Large intestine (tissue), 3 donors: ENCODE results near the gene MTFMT. TPM values are rescaled to one million over a fixed set of nuclear protein-coding genes. Genes with fewer than 3 reads are reported as not detected.
A peak's percentile ranks its signal among the peaks of the same experiment; 100 is the strongest.

Source experiments
- DNase-seq, 2 donors: peaks; one replicate each; pipeline versions ENCODE4 v3.0.0 to v3.0.0-alpha.2; 2013
- H3K27ac ChIP-seq: one replicate; pipeline ENCODE4 v1.5.1; 2013; ENCODE audit warnings: low read length
- H3K27me3 ChIP-seq: 2 replicates; pipeline ENCODE4 v1.6.1; 2013; ENCODE audit warnings: low read length; ENCODE audit not compliant: control insufficient read depth, insufficient read depth
- H3K36me3 ChIP-seq: 2 replicates; pipeline ENCODE4 v1.6.1; 2013; ENCODE audit warnings: low read length; ENCODE audit not compliant: control insufficient read depth, insufficient read depth
- H3K4me1 ChIP-seq: one replicate; pipeline ENCODE4 v1.6.1; 2013; ENCODE audit warnings: low read length; ENCODE audit not compliant: control insufficient read depth, insufficient read depth
- H3K4me3 ChIP-seq: one replicate; pipeline ENCODE4 v1.5.1; 2013; ENCODE audit warnings: low read length
- H3K9me3 ChIP-seq: one replicate; pipeline ENCODE4 v1.6.1; 2013; ENCODE audit warnings: mild to moderate bottlenecking, low read depth, low read length, moderate library complexity; ENCODE audit not compliant: control insufficient read depth
- WGBS: methylation state at CpG from one replicate; pipeline ENCODE4 v1.1.5; 2013; ENCODE audit warnings: low lambda C conversion rate; ENCODE audit not compliant: insufficient coverage; 5-methylcytosine and 5-hydroxymethylcytosine counted together
- polyA plus RNA-seq: library from polyadenylated mRNA; unstranded; fragments of 120-200 nt; gene quantifications from one replicate; pipeline ENCODE4 v1.2.1, GENCODE V29; 2013

The MTFMT gene
- polyA plus RNA-seq, 1 donor: 14.4 TPM

DNA sequence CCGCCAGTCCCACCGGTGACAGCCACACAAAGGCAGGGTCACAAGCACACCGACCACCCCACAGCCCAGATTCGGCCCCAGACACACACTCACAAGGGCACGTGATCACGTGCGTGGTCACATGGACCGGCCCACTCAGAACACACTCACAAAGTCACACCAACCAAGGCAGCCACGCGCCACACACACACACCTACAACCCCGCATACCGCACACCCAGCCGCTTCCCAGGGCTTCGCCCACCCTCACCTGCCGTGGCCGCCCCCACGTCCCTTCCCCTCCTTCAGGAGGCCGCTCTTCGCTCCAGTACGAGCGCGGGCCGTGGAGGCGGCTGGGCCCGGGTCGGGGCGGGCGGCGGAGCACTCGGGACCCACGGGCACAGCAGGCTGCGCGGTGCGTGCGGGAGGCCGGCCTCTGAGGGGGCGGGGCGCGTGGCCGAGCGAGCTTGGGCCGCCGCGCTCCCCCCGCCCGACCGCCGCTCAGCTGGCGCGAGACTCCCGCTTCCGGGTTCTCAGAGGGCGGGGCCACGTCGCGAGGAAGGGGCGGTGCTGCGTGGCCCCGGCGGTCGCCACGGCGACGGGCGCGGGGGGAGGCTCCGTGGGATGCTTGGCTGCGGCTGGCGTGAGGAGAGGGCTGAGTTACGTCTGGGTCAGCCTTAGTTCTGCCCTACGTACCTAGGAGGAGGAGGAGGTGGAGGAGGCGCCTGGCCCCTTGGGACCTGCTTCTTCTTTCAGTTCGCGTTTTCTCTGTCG is 39.8 kb downstream of the MTFMT start, which contains the start of gene SPG21:
TSS of gene SPG21 (minus strand) at position 499 of the 752 bp plus-strand sequence. CDS start 6,345 bp downstream, outside the sequence.
- peak within 1 kb of the TSS; percentile 94 for H3K27ac ChIP-seq
- H3K9me3 ChIP-seq: no peaks in the 10 kb centered on the region
- H3K4me1 ChIP-seq: peaks cover 25% of the 10 kb centered on the region
- H3K36me3 ChIP-seq: peaks cover 3% of the 10 kb centered on the region
- peak within 1 kb of the TSS; percentile 99 for H3K4me3 ChIP-seq
- DNase-seq: peak; percentile 95 to 96
- H3K27me3 ChIP-seq: no peaks in the 10 kb centered on the region
- no CpG with 5 or more reads among the region's 75 CpGs for WGBS

DNA sequence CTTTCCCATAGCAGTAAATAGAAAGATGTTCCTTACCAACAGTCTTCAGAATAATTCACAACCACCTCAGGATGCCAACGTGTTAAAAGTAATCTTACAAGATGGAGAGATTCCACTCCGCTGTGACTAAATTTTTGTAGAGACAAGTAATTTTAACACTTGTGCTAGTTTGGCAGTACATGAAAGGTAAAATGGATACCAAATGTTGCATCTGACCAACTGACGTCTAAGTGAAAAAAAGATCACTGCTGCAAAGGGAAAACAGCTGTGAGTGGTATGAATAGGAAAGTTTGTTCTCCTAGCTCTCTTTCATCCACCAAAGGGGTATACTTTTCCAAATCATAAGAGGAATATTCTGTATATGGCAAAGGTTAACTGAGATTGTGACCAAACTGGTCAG is 42.3 kb downstream of the MTFMT start:
- DNase-seq: no peak
- 100% methylated on average over 2 of the region's 3 CpGs for WGBS
- H3K27me3 ChIP-seq: no peaks in the 10 kb centered on the region
- peaks cover 39% of the 10 kb centered on the region for H3K4me1 ChIP-seq
- H3K27ac ChIP-seq: no peak overlapping the region
- H3K4me3 ChIP-seq: no peak overlapping the region
- H3K9me3 ChIP-seq: no peaks in the 10 kb centered on the region
- H3K36me3 ChIP-seq: peaks cover 5% of the 10 kb centered on the region

DNA sequence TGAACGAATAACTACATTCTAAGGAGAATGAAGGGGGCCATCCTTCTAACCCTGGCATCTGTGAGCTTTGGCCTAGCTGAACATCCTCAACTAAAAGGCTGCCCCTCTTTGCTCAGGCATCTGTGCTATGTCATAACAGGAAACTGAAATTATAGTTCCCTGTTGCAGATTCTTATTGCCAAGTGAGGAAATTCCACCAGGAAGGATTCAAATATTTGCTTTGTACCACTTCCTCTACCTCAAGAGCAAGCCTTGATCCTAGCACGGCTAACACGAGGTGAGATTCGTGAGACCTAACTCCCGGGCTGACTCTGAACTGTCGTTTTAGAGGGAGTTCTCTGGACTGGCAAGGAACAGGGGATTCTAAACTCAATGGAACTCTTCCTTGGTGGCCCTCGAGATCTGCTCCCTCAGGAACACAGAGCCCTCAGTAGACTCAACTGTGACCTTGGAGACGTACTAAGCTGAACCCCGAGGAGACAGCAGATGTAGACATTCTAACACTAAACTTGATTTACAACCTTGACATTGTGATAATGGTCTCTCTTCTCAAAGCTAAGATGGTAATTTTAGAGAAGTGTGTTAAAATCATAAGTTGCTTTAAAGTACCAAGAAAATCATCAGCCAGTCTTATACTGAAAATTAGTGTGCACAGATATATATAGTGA is 43.9 kb downstream of the MTFMT start:
- H3K4me3 ChIP-seq: no peak overlapping the region
- H3K27me3 ChIP-seq: no peaks in the 10 kb centered on the region
- peaks cover 8% of the 10 kb centered on the region for H3K36me3 ChIP-seq
- no peaks in the 10 kb centered on the region for H3K9me3 ChIP-seq
- peak in 1 of 2 donors; percentile 12 for DNase-seq
- no CpG with 5 or more reads among the region's 9 CpGs for WGBS
- H3K4me1 ChIP-seq: peaks cover 40% of the 10 kb centered on the region
- H3K27ac ChIP-seq: peak overlapping the region; percentile 31

DNA sequence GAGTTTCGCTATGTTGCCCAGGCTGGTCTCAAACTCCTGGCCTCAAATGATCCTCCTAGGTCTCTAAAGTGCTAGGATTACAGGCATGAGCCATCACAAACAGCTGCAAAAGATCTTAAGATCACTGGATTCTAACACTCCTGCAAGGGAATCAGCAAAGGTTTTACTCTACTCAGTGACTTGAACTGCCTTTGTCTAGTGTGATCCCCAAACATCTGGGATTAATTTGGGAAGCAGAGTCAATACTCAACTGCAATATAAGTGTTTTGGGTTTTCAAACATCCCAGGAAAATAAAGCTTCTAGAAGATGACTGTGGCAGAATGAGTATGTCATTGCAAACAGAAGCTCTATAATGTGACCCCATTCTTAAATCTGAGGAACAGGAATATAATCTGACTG is 47.0 kb downstream of the MTFMT start:
- peaks cover 34% of the 10 kb centered on the region for H3K4me1 ChIP-seq

DNA sequence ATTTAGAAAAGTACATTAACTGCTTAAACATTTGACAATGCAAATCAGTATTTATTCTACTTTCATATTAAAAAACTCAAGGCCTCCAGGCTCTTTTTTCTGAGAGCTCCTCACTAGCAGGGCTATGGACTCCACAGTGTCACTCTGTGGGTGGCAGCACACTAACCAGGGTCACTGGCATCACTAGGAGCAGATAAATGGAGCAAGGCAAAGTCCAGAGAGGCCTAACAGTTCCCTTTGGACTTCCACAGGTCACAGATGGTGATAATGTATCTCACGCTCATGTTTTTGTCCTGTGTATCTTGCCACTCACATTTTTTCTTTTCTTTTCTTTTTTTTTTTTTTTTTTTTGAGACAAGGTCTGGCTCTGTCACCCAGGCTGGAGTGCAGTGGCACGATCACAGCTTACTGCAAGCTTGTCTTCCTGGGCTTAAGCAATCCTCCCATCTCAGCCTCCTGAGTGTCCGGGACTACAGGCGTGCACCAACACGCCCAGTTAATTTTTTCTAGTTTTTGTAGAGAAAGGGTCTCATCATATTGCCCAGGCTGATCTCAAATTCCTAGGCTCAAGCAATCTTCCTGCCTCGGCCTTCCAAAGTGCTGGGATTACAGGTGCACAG is 47.5 kb downstream of the MTFMT start:
- no peak overlapping the region for H3K4me3 ChIP-seq
- no CpG with 5 or more reads among the region's 6 CpGs for WGBS
- H3K36me3 ChIP-seq: peaks cover 32% of the 10 kb centered on the region
- peak overlapping the region; percentile 65 for H3K27ac ChIP-seq
- no peaks in the 10 kb centered on the region for H3K9me3 ChIP-seq
- no peaks in the 10 kb centered on the region for H3K27me3 ChIP-seq
- H3K4me1 ChIP-seq: peaks cover 34% of the 10 kb centered on the region
- DNase-seq: peak; percentile 75 to 87

More for the DNA sequence above, 47.0 kb downstream of the MTFMT start:
- H3K27me3 ChIP-seq: no peaks in the 10 kb centered on the region
- peak overlapping the region; percentile 65 for H3K27ac ChIP-seq
- H3K36me3 ChIP-seq: peaks cover 28% of the 10 kb centered on the region
- WGBS: no CpG with 5 or more reads among the region's 1 CpG
- no peaks in the 10 kb centered on the region for H3K9me3 ChIP-seq
- H3K4me3 ChIP-seq: no peak overlapping the region
- DNase-seq: no peak

DNA sequence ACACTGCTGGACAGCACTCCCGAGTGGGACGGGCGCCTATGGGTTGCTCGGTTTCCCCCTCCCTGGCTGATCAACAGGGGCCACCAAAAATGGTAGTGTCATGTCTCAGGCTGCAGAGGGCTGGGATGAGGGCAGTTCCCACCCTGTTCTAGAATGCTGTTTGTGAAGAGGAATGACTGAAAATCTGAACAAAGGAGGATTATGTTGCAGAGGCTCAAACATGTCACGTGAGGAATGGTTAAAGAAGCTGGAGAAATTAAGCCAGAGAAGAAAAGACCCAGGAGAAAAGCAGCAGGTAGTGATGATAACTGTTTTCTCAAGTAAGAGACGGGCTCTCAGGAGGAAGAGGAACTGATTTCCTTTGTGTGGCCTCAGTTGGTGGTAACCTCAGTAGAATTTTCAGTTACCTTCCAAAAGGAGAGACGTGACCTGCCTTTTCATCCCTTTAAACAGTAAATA is 50.2 kb downstream of the MTFMT start:
- no CpG with 5 or more reads among the region's 7 CpGs for WGBS
- Histone ChIP-seq H3K27me3 (no peaks in the 10 kb centered on the region), H3K36me3 (peaks cover 40% of the 10 kb centered on the region), H3K27ac (no peak overlapping the region), H3K4me1 (peaks cover 25% of the 10 kb centered on the region), H3K9me3 (no peaks in the 10 kb centered on the region), H3K4me3 (no peak overlapping the region)
- no peak for DNase-seq

DNA sequence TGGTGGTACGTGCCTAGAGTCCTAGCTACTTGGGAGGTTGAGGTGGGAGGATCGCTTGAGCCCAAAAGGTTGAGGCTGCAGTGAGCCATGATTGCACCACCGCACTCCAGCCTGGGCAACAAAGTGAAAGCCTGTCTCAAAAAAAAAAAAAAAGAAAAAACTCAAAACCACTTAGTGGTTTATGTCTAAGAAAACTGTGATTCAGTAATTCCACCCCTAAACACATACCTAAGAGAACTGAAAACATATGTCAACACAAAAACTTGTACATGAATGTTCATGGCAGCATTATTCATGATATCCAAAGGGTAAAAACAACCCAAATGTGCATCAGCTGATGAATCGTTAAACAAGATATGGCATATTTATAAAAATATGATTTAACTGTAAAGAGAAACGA is 54.0 kb downstream of the MTFMT start:
- Histone ChIP-seq H3K27me3 (no peaks in the 10 kb centered on the region), H3K4me3 (no peak overlapping the region), H3K36me3 (peaks cover 65% of the 10 kb centered on the region), H3K9me3 (no peaks in the 10 kb centered on the region), H3K4me1 (no peaks in the 10 kb centered on the region), H3K27ac (no peak overlapping the region)
- DNase-seq: no peak
- 93% methylated on average over 4 of the region's 5 CpGs for WGBS

DNA sequence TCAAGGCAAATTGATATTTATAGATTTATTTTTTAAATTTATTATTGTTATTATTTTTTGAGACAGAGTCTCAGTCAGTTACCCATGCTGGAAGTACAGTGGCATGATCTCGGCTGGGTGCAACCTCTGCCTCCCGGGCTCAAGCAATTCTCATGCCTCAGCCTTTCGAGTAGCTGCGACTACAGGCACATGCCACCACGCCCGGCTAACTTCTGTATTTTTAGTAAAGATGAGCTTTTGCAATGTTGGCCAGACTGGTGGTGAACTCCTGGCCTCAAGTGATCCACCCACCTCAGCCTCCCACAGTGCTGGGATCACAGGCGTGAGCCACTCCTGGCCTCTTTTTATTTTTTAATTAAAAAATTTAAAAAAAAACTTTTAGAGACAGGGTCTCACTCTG is 58.7 kb downstream of the MTFMT start:
- 100% methylated on average over 1 of the region's 7 CpGs for WGBS
- DNase-seq: no peak
- Histone ChIP-seq H3K36me3 (peaks cover 58% of the 10 kb centered on the region), H3K9me3 (no peaks in the 10 kb centered on the region), H3K27ac (no peak overlapping the region), H3K4me1 (no peaks in the 10 kb centered on the region), H3K27me3 (no peaks in the 10 kb centered on the region), H3K4me3 (no peak overlapping the region)

DNA sequence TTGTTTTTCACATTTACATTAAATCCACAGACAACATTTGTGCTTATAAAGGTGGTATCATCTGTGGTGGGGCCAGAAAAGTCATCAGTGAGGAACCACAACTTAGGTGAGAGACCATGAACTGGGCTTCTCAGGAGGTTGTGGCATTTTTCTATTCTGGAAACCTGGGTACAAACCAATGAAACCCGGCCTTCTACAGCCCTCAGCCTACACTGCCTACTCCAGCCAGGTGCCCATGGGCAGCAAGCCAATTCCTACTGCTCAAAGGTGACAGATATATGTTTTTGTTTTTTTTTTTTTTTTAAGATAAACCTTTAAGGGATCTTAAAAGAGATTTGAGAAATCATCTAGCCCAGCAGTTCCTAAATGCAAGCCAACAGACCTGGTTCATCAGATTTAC is 60.0 kb downstream of the MTFMT start:
- H3K4me3 ChIP-seq: no peak overlapping the region
- no peak for DNase-seq
- H3K36me3 ChIP-seq: peaks cover 64% of the 10 kb centered on the region
- no CpG with 5 or more reads among the region's 1 CpG for WGBS
- H3K4me1 ChIP-seq: no peaks in the 10 kb centered on the region
- H3K9me3 ChIP-seq: no peaks in the 10 kb centered on the region
- H3K27ac ChIP-seq: no peak overlapping the region
- no peaks in the 10 kb centered on the region for H3K27me3 ChIP-seq

DNA sequence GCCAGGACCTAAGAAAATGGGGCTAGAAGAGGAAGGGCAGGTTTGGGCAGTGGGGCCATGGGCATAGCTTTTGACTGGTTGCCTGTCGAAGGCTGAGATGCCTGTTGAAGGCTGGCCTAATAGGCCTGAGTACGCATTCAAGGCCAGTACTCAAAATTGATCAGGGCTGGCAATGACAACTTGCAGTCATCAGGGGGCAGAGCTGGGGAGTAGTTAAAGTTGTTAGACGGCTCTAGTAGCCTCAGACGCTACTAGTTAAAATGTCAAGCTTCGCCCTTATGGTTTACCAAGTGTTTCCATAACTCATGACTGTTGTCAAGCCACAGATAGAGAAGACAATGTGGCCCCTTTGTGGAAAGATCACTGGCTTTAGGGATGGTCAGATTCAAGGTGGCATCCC is 68.4 kb downstream of the MTFMT start:
- Histone ChIP-seq H3K27me3 (no peaks in the 10 kb centered on the region), H3K27ac (no peak overlapping the region), H3K9me3 (no peaks in the 10 kb centered on the region), H3K36me3 (peaks cover 75% of the 10 kb centered on the region), H3K4me3 (no peak overlapping the region), H3K4me1 (no peaks in the 10 kb centered on the region)
- DNase-seq: no peak
- WGBS: no CpG with 5 or more reads among the region's 5 CpGs
